OCI-M2 (cell line): ENCODE data around the gene GBA2.

ENCODE experiments used
- DNase-seq: peaks from one replicate; lab custom pipeline; 2025; ENCODE audit not compliant: unreplicated experiment; lab: John Stamatoyannopoulos, UW

Gene GBA2

DNA sequence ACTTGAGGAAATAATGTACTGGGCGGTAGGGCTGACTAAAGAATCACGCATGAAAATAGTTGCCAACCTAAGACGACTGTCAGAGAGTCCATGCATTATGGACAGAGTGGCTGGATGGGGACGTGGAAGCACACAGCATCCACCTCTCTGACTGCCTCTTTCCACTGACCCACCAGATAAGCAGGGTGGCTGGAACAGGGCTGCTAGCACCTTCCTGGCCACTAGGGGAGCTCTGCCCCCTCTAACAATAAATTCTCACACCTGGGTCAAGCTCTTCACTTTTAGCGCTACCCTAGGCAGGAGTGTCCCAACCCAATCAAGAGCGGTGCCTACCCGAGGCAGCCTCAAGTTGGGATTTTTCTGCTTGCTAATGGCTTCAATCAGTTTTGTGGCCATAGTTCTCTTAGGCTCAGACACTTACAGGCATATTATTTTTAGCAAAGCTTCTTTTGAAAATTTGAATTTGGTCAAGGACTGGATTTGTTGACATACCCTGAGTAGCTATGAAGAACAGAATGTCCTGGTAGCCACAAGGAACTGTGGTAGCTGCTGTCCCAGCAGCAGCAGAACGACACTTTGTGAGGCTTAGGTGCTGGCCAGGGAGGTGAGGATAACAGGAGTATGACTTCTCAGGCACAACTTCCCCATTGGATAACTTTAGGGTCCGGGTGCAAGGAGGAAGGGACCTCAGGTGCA is 52.4 kb downstream of the GBA2 start:
- peak; percentile 3 for DNase-seq

DNA sequence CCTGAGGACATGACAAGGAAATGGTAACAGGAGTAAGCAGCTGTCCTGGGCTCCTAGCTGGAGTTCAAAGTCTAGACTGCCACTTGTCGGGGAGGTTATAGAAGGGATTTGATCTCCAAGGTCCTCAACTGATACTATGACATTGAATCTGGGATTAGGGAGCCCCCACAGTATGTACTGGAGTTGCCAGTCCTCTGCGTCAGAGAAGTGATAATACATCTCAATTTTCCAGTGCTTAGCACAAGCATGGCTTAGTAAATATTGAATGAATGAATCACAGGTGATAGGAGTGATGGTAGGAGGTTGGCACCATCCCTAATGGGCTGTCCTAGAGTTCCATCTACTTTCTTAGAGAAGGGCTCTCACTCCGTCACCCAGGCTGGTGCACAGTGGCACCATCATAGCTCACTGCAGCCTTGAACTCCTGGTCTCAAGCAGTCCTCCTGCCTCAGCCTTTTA is 53.1 kb downstream of the GBA2 start:
- no peak for DNase-seq

DNA sequence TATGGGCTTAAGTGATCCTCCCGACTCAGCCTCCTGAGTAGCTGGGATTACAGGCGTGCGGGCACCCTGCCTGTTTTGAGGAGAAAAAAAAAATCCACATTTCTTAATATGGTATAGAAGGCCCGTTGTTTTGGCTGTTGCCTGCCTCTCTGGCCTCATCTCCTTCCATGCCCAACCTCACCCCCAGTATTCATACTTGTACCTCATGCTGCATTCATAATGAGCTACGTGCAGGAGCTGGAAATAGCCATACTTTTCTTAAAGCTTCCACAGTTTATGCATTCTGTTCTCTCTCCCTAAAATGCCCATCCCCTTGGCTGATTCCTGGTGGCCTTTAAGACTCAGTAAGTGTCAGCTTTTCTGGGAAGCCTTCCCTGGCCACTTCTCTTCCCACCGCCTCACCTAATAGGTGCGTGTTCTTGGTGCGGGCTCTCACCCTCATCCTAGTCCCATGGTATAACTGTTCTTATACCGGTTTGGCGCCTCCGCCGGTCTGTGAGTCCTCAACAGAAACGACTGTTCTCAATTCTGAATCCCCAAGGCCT is 57.2 kb downstream of the GBA2 start:
- no peak for DNase-seq

DNA sequence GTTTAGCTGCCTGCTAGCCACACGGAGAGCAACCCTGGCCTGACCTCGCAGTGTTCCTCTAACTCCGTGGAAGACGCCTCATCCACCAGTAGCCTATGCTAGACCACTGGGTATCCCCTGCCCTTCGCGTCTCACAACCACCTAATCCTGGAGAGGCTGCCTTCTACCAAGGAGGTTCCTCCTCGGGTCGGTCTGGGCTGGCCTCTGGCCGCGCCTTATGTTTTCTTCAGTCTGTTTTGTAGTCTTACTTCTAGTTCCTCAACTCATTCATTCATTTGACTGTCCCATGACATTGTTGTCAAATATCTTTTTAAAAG is 57.7 kb downstream of the GBA2 start:
- DNase-seq: peak; percentile 64

DNA sequence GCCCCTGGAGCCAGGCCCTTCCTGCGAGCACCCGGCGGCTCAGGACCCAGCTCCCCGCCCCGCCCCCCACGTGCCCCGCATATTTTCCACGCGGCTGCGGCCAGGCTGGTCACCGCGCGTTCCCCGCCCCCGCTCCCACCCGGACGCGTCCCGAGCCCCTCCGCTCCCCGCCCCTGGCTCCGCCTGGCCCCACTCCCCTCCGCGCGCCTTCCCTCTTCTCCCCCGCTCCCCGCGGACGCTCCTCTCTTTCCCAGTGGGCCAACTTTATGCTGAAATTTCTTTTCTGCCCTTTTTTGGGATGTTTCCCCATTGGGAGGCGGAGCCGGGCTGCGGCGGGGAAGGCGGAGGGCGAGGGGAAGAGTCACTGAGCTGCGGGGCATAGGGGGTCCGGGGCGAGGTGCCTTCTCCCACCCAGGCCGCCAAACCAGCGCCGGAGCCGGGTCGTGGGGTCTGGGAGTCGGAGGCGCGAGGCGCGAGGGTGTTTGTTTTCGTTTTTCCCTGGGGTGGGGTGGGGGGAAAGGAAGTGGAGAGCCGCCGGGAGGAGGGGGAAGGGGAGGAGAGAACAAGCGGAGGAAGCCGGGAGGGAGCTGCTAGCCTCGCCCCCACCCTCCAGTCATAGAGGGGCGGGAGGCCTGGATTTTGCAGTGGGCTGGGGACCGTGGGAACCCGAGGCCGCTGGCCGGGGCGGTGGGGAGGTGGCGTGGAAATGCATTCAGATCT is 58.3 kb downstream of the GBA2 start:
- DNase-seq: no peak

DNA sequence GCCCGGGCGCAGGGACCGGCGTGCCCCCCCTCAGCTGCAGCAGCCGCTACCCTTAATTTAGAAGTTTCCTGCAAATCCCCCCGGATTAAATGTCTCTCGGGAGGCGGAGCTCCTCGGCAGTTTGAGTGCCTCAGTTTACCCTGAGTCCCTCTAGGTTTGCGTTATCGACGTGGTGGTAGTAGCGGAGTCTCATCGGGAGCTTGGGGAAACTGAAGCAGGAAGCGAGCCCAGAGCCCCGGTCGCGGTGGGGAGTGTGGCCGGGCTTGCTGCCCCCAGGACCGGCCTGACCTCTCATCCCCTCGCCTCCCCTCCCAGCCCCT is 58.8 kb downstream of the GBA2 start:
- DNase-seq: no peak

DNA sequence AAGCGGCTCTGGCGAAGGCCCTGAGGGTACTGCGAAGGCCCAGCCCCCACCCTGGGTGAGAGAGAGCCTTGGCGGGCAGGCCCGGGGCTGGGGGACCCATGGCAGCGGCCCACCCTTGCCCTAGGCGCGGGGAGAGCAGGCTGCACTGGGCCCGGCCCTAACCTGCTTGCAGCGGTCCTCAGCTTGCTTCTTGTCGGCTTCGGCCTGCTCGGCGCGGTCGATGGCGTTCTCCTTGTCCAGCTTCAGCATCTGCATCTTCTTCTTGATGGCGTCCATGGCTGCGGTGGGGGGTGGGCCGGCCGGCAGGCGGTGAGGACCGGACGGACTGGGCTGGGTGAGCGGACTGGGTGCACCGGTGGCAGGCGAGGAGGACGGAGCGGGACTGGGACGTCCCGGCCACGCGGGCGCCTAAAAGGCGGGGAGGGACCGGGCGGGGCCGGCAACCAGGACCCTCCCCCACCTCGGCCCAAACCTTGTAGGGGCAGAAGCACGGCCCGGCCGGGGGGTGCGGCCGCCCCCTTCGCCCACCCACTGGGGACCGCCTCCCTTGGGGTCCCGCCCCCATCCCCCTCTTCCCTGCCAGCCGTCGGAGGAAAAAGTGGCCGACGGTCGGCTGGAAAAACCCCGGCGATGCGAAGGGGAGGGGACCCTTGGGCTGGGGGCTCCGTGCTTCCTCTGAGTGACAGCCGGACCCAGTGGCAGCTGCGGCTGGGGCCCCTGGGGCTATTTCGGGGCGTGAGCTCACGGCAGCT is 59.3 kb downstream of the GBA2 start, which contains the start of gene TPM2:
TSS of gene TPM2 (minus strand) at position 384 of the 752 bp plus-strand sequence. CDS start at position 276, 108 bp downstream.
- no peak for DNase-seq

DNA sequence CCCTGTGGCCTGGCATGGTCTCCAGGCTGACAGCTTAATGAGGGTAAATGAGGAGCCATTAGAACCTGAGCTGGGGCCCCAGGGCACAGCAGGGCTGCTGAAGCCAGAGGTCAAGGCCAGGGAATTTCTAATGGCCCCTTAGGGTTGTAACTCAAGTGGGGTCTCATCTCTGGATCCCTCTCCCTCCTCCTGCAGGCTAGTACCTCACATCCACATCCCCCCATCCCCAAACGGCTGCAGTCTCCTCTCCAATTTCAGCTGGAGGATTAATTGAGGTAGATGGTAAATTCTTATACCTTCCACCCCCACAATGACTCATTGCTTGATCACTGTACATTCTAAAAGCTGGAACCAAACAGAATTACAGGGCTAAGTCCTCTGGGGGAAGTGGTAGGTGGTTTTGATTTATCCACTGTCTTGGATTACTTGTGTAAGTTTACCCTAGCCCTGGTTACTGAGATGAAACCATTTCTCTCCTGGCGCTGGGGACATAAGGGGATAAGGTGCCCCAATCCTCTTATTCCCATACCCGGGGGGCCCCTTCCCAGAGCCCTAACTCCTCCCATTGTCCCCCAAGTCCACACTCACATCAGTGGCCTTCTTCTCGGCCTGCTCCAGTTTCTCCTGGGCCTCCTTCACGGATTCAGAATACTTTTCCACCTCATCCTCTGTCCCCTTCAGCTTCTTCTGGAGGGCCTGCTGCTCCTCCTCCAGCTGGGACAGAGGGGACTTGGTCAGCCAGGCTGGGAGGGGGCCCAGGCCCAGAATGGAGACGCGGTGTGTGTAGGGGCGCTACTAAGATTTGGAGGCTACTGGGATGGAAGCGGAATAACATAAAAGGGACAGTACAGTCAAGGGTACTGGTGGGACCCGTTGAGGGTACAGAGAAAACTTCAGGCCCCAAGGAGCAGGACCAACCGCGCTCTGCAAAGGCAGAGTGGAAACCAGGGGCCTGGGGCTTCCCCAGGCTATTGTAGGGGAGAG is 60.2 kb downstream of the GBA2 start:
- DNase-seq: no peak

DNA sequence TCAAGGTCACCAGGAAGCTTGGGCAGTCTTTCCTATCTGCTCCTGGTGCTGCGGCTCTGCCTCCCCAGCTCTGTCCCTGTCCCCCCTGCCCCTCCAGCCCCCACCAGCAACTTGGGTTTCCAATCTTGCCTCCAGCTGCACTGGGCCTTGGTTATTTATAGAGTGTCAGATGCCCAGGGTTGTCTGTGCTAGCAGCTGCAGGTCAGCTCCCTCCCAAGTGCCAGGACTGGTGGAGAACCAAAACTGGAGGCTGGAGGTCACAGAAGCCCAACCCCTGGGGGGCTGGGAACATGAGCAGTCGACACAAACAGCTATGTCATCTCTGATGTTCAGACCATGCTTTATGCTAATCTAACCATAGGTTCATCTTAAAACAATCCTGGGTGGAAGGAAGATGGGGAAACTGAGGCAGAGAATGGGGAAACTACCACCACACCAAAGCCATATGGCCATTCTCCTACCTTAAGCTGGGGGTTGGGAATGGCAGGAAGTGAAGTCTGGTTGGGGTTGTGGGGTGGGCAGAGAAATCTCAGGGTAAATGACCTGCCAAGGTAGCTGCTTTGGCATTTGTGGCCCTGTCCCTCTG is 61.0 kb downstream of the GBA2 start:
- no peak for DNase-seq

DNA sequence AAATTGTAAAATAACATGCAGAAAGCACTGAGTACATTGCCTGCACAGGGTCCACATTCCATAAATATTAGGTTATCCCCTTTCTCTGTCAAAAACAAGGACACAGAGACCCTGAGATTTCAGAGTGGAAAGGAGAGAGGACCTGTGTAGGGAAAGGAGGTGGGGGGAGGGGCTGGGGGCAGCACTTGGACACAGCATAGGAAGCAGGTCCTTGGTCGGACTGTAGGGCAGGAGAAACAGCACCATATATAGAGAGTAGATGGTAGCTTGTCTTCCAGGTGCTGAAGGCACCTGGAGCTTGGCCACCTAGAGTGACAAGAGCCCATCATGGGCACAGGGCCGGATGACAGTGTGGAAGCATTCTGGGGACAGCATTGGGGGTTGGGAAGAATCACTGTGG is 61.7 kb downstream of the GBA2 start:
- DNase-seq: no peak
